Measurements from ENCODE around the gene ACY1.

The ACY1 gene

GRCh38 chr3:51945926-51946705 is 37.2 kb upstream of the ACY1 start:
- DNase-seq (ENCODE audit: low spot score): no peak

DNA sequence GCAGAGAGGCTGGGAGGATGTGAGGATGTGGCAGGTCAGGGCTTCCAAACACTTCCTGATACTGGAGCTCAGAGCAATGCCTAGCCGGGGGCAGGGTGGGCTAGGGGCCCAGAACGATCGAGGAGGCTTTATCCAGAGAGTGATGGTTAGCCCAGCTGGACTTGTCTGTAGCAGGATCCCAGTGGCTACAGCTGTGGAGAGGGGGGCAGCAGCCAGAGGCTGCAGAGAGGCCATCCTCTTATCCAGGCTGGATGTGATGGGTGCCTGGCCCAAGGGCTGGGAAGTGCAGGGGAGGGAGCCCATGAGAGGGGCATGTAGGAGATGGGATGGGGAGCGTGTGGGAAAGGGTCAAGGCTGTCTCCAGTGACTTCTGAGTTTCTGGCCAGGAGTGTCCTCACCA is 36.5 kb upstream of the ACY1 start:
- no peak for DNase-seq (ENCODE audit: low spot score)

DNA sequence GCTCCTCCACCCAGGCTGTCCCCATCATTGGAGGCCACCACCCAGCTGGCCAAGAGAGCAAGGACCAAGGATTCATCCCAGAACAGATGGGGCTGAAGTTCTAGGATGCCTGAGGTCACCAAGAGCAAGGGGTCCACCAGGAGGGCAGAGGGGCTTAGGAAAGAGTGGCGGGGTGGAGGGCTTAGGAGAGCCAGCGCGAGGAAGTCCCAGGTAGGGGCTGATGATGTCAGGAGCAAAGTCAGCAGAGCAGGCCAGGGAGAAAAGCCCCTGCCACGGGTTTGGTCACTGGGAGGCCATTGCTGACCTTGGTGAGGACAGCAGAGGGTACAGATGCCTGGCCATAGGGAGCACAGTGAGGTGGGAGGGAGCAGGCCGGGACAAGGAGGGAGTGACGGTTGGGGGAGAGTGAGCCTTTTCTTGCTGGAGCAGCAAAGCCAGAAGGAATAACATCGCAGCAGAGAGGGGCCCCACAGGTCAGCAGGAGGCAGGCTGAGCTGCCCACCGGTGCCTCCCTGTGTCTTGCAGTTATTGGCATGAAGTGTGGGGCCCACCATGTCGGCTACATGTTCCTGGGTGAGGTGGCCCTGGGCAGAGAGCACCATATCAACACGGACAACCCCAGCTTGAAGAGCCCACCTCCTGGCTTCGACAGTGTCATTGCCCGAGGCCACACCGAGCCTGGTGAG is 36.0 kb upstream of the ACY1 start:
- DNase-seq (ENCODE audit: low spot score): no peak

DNA sequence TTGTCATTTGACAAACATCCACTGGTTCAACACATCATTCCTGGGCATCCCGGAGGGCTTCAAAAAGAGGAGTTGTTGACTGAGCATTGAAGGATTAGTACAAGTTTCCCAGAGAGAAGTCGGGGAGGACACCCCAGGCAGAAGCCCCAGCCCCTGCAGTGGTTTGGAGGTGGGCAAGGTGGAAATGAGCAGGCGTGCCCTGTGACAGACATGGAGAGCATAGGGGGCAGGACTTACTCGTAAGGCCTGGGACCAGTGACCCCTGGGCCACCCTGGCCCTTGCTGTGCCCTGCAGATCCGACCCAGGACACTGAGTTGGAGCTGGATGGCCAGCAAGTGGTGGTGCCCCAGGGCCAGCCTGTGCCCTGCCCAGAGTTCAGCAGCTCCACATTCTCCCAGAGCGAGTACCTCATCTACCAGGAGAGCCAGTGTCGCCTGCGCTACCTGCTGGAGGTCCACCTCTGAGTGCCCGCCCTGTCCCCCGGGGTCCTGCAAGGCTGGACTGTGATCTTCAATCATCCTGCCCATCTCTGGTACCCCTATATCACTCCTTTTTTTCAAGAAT is 35.2 kb upstream of the ACY1 start:
- no peak for DNase-seq (ENCODE audit: low spot score)

DNA sequence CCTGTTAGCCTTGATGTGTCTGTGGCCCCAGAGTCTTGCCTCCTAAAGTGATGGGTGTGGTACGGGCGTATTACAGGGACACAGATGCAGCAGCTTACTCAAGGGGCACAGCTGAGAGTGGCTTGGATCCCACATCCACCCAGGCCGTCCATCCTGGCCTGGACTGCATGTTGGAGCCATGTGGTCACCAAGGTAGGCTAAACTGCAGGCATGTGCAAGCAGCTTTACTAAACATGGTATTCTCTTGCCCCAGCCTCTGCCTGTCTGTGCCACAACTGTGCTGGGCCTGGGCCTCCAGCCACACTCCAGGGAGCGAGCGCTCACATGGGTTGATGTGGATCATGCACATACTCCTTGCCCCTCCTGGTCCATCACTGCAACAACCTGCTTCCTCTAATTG is 34.2 kb upstream of the ACY1 start:
- DNase-seq (ENCODE audit: low spot score): no peak

DNA sequence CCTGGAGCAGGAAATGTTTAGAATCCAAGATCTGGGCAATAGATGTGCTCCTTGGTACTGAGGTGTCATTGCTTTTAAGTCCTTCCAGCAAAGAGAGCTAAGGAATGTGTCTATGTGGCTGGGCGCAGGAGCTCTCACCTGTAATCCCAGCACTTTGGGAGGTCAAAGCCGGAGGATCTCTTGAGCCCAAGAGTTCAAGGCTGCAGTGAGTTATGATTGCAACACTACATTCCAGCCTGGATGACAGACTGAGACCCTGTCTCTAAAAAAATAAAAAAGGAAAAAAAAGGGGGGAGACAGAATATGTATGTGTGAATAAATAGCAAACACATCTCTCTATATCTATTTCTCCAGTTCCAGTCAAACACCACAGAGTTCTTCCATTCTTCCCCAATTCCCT is 32.4 kb upstream of the ACY1 start:
- no peak for DNase-seq (ENCODE audit: low spot score)

DNA sequence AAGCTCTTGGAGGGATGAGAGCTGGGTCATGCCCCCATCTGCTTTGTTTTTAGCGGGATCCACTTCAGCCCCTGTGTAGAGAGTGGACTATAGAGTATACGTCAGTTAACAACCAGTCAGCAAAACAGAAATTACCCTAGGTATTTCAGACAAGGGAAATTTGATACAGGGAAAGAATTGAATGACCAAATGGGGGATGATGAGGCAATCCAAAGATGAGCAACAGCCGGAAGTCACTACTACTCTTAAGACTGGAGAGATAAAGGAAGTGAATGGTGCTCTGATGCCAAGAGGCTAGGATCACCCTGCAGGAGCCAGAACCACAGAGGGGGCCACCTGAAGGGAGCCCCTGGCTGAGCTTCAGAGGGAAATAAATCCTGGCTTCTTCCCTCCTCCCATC is 29.9 kb upstream of the ACY1 start:
- DNase-seq (ENCODE audit: low spot score): no peak

DNA sequence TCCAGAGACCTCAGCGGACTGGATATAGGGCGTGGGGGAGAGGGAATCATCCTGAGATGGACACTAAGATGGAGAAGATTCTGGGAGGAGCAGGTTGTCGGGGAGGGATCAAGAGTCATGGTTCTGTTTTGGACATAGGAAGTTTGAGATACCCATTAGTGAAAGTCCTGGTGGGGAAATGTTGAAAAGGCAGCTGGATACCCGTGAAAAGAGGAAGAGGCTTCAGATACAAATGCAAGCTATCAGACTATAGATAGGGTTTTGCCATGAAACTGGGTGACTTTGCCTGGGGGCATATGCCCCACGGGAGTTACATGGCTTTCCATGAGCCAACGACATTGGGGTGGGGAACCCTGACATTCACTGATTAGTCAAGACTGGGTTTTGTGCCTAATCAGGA is 29.2 kb upstream of the ACY1 start:
- no peak for DNase-seq (ENCODE audit: low spot score)

DNA sequence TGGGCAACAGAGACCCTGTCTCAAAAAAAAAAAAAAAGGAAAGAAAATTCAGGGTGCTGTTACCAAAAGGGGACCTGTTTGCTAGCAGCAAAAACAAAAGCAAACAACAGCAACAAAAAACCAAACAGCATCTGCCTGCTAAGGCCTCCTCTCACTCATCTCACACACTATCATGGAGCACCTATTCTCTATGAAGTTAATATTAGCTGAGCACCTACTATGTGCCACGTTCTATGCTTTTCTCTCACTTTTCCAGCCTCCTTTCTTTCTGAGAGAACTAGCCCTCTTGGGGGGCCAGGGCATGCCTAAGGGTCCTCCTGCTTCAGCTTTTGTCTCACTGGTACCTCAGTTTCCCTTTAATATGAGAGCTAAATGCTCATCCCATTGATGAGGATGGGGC is 28.6 kb upstream of the ACY1 start:
- DNase-seq (ENCODE audit: low spot score): no peak

DNA sequence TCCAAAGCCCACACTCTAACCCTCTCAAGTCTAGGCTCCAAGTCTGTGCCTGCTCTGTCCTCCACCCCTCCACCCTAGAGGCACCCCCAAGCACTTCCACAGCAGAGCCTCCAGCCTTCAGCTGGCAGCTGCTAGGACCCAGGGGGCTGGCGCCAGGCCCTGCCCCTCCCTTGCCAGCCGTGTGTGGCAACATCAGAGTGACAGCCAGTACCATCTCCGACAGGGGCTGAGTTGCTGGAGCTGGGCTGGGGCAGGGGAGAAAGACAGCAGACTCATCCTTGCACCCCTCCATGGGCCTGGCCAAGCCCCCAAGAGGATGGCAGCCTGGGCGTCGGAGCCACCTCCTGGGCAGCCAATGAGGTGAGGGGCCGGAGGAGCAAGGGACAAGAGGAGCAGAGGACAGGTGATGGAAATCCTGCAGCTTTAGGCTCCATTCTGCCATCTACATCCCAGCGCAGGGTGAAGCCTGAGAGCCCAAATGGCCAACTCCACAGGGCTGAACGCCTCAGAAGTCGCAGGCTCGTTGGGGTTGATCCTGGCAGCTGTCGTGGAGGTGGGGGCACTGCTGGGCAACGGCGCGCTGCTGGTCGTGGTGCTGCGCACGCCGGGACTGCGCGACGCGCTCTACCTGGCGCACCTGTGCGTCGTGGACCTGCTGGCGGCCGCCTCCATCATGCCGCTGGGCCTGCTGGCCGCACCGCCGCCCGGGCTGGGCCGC is 28.0 kb upstream of the ACY1 start, which contains the start of gene GPR62:
Gene GPR62 (plus strand): TSS at position 207 of the 718 bp plus-strand sequence. CDS start 272 bp downstream, at position 479.
- peak; percentile 92 for DNase-seq (ENCODE audit: low spot score)

- peak; percentile 46 for DNase-seq (ENCODE audit: low spot score)
Measured at GRCh38 chr3:51955893-51956770, 27.2 kb upstream of the ACY1 start.

- no peak for DNase-seq (ENCODE audit: low spot score)
Measured at GRCh38 chr3:51957520-51958205, 25.7 kb upstream of the ACY1 start.

DNA sequence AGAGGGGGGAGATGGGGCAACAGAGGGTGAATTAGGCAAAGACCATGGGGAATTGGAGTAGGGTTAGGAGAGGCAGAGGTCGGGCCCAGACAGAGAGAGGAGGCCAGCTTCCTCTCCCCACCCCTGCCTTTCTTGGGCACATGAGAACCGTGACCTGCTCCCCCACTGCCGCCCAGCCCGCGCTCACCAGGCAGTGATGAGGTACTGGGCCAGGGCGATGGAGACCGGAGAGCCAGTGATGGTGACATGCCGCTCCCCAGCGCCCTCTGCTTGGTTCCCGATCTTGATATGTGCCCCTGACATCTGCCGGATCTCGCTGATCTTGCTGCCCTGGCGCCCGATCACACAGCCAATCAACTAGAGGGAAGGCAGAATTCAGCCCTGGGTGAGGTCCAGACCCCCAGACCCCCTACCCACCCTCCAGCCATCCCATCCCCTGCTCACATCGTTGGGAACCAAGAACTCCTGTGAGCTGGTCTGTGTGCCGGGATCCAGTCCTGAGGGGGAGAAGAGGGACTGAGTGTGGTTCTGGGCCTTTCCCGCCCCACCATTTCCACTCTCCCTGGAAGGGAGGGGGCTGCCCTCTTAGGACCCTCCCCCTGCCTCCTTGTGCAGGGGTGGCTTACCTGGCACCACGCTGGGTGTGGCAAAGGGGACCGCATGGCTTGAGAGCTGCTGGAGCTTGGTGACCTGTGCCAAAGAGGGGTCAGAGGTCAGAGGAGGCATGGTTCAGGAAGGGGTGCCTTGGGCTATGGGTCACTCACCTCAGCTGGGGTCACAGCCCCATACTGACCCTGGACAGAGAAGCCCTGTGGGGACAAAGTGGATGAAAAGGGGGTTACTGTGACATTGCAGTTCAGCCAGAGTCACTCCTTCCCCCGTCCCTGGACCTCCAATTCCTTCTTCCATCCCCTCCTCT is 24.5 kb upstream of the ACY1 start:
- DNase-seq (ENCODE audit: low spot score): no peak

DNA sequence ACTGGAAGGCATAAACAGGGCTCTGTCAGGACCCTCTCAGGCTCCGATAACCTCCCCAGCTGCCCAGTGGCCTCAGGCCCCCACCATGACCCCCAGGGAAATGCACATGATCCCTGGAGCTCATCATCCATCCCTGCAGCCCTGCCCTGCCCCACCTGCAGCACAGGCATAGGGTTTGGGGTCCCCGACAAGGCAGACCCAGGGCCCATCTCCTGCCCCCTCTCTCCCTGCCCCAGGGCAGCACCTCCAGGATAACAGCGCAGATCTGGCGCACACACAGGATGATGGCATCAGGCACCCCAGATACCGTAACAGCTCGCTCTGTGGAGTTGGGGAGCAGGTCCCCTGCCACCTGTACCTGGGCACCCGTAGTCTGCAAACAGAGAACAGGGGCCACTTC is 23.7 kb upstream of the ACY1 start:
- DNase-seq (ENCODE audit: low spot score): no peak

GRCh38 chr3:51960386-51960785 is 22.9 kb upstream of the ACY1 start:
- DNase-seq (ENCODE audit: low spot score): no peak

- DNase-seq (ENCODE audit: low spot score): no peak
Measured at GRCh38 chr3:51961011-51961410, 22.3 kb upstream of the ACY1 start.

DNA sequence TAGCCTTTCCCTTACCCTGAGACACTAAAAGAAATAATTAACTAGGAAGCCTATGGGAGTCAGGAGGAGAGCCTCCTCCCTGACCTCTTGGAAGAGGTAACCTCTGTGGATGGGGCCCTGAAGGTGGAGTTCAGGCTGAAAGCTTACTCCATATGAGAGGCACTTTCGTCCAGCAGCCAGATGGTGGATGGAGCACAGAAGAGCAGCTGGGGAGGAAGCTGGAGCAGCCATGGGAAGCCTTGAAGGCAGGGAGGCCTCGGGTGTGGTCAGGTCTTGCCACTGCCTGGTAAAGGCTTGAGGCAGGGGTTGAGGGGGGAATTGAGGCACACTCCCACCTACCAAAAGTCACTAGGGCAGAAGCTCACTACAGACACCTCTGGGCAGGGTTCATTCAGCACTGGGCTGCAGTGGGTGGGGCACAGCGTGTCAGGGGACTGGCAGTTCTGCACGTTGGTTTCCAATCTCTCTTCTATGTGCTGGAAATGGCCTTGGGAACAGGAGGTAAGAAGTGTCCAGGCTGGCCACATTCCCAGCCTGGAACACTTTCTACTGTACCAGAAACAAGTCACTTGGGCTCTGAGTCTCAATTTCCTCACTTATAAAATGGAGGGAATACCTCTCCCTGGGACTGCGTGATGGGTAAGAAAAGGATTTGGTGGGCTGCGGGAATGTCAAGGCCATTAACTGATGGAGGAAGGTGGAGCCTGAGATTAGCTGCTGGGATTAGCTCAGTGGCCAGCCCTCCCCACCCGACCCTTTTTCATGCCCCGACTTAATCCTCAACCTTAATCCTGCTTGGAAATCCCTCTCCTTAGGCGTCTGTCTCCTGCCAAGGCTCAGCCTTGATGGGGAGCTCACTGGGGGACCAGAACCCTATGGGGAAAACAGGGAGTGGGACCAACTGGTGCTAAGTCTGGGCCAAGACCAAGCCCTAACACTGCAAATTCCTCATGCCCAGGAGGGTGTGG is 21.4 kb upstream of the ACY1 start:
- no peak for DNase-seq (ENCODE audit: low spot score)

DNA sequence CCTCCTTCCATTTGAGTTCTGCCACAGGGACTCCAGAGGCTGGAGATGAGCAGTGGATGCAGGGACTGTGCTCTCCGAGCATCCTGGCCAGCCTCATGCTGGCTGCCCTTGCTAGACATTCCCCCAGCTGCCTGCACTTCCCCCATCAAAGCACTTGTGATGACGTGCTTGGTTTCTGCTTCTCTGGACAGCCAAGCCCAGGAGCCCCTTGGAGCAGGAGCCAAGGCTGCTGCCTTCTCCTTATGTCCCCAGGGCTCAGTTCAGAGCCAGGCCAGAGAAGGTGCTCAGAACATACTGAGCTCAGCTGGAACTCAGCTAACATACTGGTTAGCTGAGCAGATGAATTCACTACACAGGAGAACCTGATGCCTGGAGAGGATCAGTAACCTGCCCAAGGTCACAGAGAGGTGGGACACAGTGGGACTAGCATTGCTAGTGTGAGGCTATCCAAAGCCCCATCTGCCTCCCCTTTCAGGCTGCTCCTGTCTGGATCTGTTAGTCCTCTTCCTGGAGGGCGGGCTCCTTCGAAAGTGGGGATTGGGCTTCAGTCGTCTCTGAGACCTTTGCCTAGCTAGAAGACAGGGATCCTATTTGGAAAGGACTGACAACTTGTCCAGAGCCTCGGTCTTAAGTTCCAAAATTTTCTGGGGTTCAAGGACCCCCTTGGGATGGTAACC is 20.3 kb upstream of the ACY1 start:
- DNase-seq (ENCODE audit: low spot score): peak; percentile 48
